SK-N-SH (cell line): ENCODE data around the gene SIX2. TPM values are rescaled to one million over a fixed set of nuclear protein-coding genes. Genes with fewer than 3 reads are reported as not detected.

ENCODE experiments used
- CTCF ChIA-PET: fragments of 300-600, 350-600 bp; formaldehyde crosslinking; extraction: SDS; loops from one replicate; lab custom pipeline; 2021; lab: Yijun Ruan, JAX
- POLR2A ChIA-PET: fragments of 350-600 bp; sonication (Branson Sonifier 250); formaldehyde crosslinking; extraction: SDS; loops from one replicate; lab custom pipeline; 2020; ENCODE audit warnings: antibody characterized with exemption, inconsistent platforms; lab: Yijun Ruan, JAX
- DNase-seq: peaks from one replicate; pipeline ENCODE4 v3.0.0; 2012
- H2AFZ ChIP-seq: fragments of 200-600 bp; sonication (generic); 2 replicates; pipeline ENCODE4 v1.8.1; 2016; ENCODE audit warnings: antibody characterized with exemption, mild to moderate bottlenecking, low read depth
- H3F3A ChIP-seq: fragments of 200-600 bp; sonication (generic); replicated peaks from 2 replicates; pipeline ENCODE3; 2016; ENCODE audit warnings: antibody characterized with exemption, mild to moderate bottlenecking; ENCODE audit not compliant: insufficient read depth
- H3K27ac ChIP-seq, 2 experiments: fragments of 200-500 bp in 1 of 2; fragments of 200-600 bp in 1 of 2; sonication (Bioruptor generic) in 1 of 2; sonication (generic), shearing (Covaris generic) in 1 of 2; 2 replicates each; pipeline versions ENCODE4 v1.5.1 to v1.6.1; 2014 to 2016; ENCODE audit warnings: low read depth in 2 of 2, inconsistent platforms in 1 of 2, low read length in 1 of 2, mild to moderate bottlenecking in 1 of 2, mixed read lengths in 1 of 2
- H3K27me3 ChIP-seq: fragments of 200-600 bp; sonication (generic), shearing (Covaris generic); 2 replicates; pipeline ENCODE4 v1.6.1; 2016; ENCODE audit warnings: mixed run types; ENCODE audit not compliant: insufficient read depth
- H3K36me3 ChIP-seq, 2 experiments: fragments of 200-500 bp in 1 of 2; fragments of 200-600 bp in 1 of 2; sonication (Bioruptor generic) in 1 of 2; sonication (generic) in 1 of 2; replicated peaks in 1 of 2; 2 replicates each; pipeline versions ENCODE3 to v1.5.1; 2014 to 2016; ENCODE audit warnings: low read length in 1 of 2, mild to moderate bottlenecking in 1 of 2; ENCODE audit not compliant: insufficient read depth in 2 of 2, control insufficient read depth in 1 of 2
- H3K4me1 ChIP-seq, 2 experiments: fragments of 200-500 bp in 1 of 2; fragments of 200-600 bp in 1 of 2; sonication (Bioruptor generic) in 1 of 2; sonication (generic), shearing (Covaris generic) in 1 of 2; 2 replicates each; pipeline versions ENCODE4 v1.5.1 to v1.6.1; 2014 to 2016; ENCODE audit warnings: low read depth in 1 of 2, low read length in 1 of 2, mixed run types in 1 of 2; ENCODE audit not compliant: insufficient read depth in 2 of 2, control insufficient read depth in 1 of 2
- H3K4me2 ChIP-seq: fragments of 200-600 bp; sonication (generic), shearing (Covaris generic); 2 replicates; pipeline ENCODE4 v1.6.1; 2017; ENCODE audit warnings: mixed run types
- H3K4me3 ChIP-seq, 2 experiments: fragments of 200-500 bp in 1 of 2; fragments of 200-600 bp in 1 of 2; sonication (Bioruptor generic) in 1 of 2; sonication (generic), shearing (Covaris generic) in 1 of 2; 2 replicates each; pipeline versions ENCODE4 v1.5.1 to v1.8.1; 2014 to 2016; ENCODE audit warnings: low read depth in 2 of 2, inconsistent platforms in 1 of 2, low read length in 1 of 2, mild to moderate bottlenecking in 1 of 2, mixed read lengths in 1 of 2, moderate library complexity in 1 of 2
- H3K79me2 ChIP-seq: fragments of 200-600 bp; sonication (generic); 2 replicates; pipeline ENCODE4 v1.8.1; 2017; ENCODE audit warnings: mild to moderate bottlenecking; ENCODE audit not compliant: insufficient read depth
- H3K9ac ChIP-seq: fragments of 200-600 bp; sonication (generic); 2 replicates; pipeline ENCODE4 v1.6.1; 2017; ENCODE audit warnings: mixed run types
- H3K9me2 ChIP-seq: fragments of 200-600 bp; sonication (generic); 2 replicates; pipeline ENCODE4 v1.6.1; 2017; ENCODE audit warnings: mixed run types
- H3K9me3 ChIP-seq: fragments of 200-600 bp; sonication (generic); 2 replicates; pipeline ENCODE4 v1.6.1; 2017; ENCODE audit warnings: mixed run types, mild to moderate bottlenecking, moderate library complexity
- H4K20me1 ChIP-seq: fragments of 200-600 bp; sonication (generic); 2 replicates; pipeline ENCODE4 v1.6.1; 2017; ENCODE audit warnings: mild to moderate bottlenecking, mixed run types; ENCODE audit not compliant: insufficient read depth
- EP300 ChIP-seq, 2 experiments: IDR thresholded peaks; 2 replicates each; pipeline versions ENCODE4 v1.4.0 to v1.6.1; 2012; ENCODE audit warnings: borderline replicate concordance in 1 of 2, low read depth in 1 of 2, low read length in 1 of 2
- FOXJ3 ChIP-seq: sonication (generic); formaldehyde crosslinking; IDR thresholded peaks from 2 replicates; pipeline ENCODE4 v1.5.1; 2020; ENCODE audit warnings: mild to moderate bottlenecking, missing genetic modification reagents
- GATA2 ChIP-seq: sonication (generic); formaldehyde crosslinking; IDR thresholded peaks from 2 replicates; pipeline ENCODE4 v1.5.0; 2020; ENCODE audit warnings: mild to moderate bottlenecking, missing genetic modification reagents
- MAX ChIP-seq: IDR thresholded peaks from 2 replicates; pipeline ENCODE4 v1.4.0; 2012; ENCODE audit warnings: low read depth
- MXI1 ChIP-seq: IDR thresholded peaks from 2 replicates; pipeline ENCODE4 v1.6.1; 2012; ENCODE audit warnings: mild to moderate bottlenecking, low read depth, low read length, improper control_type of control experiment
- NRF1 ChIP-seq: IDR thresholded peaks from 2 replicates; pipeline ENCODE4 v1.6.1; 2012; ENCODE audit warnings: low read depth, mild to moderate bottlenecking, low read length
- RAD21 ChIP-seq: IDR thresholded peaks from 2 replicates; pipeline ENCODE4 v1.6.1; 2012; ENCODE audit warnings: mild to moderate bottlenecking, low read length
- SIN3A ChIP-seq: IDR thresholded peaks from 2 replicates; pipeline ENCODE4 v1.6.1; 2012; ENCODE audit warnings: low read depth, mild to moderate bottlenecking, low read length, moderate library complexity, borderline replicate concordance
- TEAD4 ChIP-seq: IDR thresholded peaks from 2 replicates; pipeline ENCODE4 v1.4.0; 2012; ENCODE audit warnings: mild to moderate bottlenecking, borderline replicate concordance; ENCODE audit not compliant: insufficient read depth
- WGBS: methylation state at CpG from one replicate; pipeline ENCODE4 v1.1.6; 2017; ENCODE audit warnings: low lambda C conversion rate; 5-methylcytosine and 5-hydroxymethylcytosine counted together
- polyA plus RNA-seq, 3 experiments: library from polyadenylated mRNA; depleted of rRNA; stranded (reverse); fragments of >200 nt; gene quantifications; 2 replicates each; pipeline ENCODE4 v1.2.3, GENCODE V29; 2012
- TF ChIP-seq, protein P1 (sequence below): IDR thresholded peaks from 2 replicates; pipeline ENCODE4 v1.6.1; 2012; ENCODE audit warnings: mild to moderate bottlenecking, low read depth, low read length, moderate library complexity
- TF ChIP-seq, protein P2 (sequence below): fragments of 150-350 bp; IDR thresholded peaks from 2 replicates; pipeline ENCODE4 v1.6.1; 2016; ENCODE audit warnings: mild to moderate bottlenecking, low read depth, low read length

The SIX2 gene
- polyA plus RNA-seq, 1 of the 3 experiments (the other 2 are of a cell fraction): 0.76 TPM

GRCh38 chr2:45029215-45029614 lies 20.0 kb upstream of the SIX2 start:
- no peak overlapping the region for H3K4me3 ChIP-seq
- H3K9me3 ChIP-seq: no peaks in the 10 kb centered on the region
- no peaks in the 10 kb centered on the region for H3K79me2 ChIP-seq
- no peak overlapping the region for H3K4me2 ChIP-seq
- TF ChIP-seq NRF1: no peak
- TF ChIP-seq, protein P1, sequence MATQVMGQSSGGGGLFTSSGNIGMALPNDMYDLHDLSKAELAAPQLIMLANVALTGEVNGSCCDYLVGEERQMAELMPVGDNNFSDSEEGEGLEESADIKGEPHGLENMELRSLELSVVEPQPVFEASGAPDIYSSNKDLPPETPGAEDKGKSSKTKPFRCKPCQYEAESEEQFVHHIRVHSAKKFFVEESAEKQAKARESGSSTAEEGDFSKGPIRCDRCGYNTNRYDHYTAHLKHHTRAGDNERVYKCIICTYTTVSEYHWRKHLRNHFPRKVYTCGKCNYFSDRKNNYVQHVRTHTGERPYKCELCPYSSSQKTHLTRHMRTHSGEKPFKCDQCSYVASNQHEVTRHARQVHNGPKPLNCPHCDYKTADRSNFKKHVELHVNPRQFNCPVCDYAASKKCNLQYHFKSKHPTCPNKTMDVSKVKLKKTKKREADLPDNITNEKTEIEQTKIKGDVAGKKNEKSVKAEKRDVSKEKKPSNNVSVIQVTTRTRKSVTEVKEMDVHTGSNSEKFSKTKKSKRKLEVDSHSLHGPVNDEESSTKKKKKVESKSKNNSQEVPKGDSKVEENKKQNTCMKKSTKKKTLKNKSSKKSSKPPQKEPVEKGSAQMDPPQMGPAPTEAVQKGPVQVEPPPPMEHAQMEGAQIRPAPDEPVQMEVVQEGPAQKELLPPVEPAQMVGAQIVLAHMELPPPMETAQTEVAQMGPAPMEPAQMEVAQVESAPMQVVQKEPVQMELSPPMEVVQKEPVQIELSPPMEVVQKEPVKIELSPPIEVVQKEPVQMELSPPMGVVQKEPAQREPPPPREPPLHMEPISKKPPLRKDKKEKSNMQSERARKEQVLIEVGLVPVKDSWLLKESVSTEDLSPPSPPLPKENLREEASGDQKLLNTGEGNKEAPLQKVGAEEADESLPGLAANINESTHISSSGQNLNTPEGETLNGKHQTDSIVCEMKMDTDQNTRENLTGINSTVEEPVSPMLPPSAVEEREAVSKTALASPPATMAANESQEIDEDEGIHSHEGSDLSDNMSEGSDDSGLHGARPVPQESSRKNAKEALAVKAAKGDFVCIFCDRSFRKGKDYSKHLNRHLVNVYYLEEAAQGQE: no peak
- H3K4me1 ChIP-seq: no peaks in the 10 kb centered on the region; a peak in 1 of 4 replicates
- CTCF ChIA-PET: interaction anchor here (1.0 to 12.5 kb wide), 10 partner anchors 8 to 550 kb away, joined by 3 to 112 read pairs (median 4); partner anchors contain the start of gene SIX2
- WGBS: 78% methylated on average over 6 of the region's 6 CpGs
- POLR2A ChIA-PET: no interaction called here
- no peak overlapping the region for H3K27ac ChIP-seq
- no peaks in the 10 kb centered on the region for H3K27me3 ChIP-seq
- no peaks in the 10 kb centered on the region for H3K9me2 ChIP-seq
- H4K20me1 ChIP-seq: no peaks in the 10 kb centered on the region
- no peak for DNase-seq
- H2AFZ ChIP-seq: no peak overlapping the region
- no peaks in the 10 kb centered on the region for H3F3A ChIP-seq
- H3K36me3 ChIP-seq: no peaks in the 10 kb centered on the region
- no peak overlapping the region for H3K9ac ChIP-seq

DNA sequence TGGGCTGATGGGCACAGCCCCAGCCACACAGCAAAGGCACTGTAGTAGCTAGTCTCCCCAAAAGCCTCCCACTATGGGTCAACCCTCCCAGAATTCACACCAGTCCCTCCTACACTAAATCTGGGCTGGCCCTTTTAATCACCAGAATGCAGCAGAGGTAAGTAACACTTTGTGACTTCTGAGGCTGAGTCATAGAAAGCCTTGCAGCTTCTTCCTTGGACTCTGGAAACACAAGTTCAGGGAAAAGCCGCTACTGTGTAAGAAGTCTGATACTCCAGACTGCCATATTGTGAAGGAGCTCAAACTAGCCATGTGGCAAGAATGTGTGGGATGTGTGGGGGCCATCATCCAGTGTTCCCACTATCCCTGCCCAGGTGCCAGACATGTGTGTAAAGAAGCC lies 19.0 kb upstream of the SIX2 start:
- no peak for DNase-seq
- Histone ChIP-seq H3K27me3 (no peaks in the 10 kb centered on the region), H4K20me1 (no peaks in the 10 kb centered on the region), H3K27ac (no peak overlapping the region), H2AFZ (no peak overlapping the region)
- TF ChIP-seq GATA2 (CRISPR knock-in tag): no peak
- no peak for TF ChIP-seq FOXJ3 (CRISPR knock-in tag)
- no peak for TF ChIP-seq MAX
- TF ChIP-seq RAD21: no peak
- TF ChIP-seq, protein P2, sequence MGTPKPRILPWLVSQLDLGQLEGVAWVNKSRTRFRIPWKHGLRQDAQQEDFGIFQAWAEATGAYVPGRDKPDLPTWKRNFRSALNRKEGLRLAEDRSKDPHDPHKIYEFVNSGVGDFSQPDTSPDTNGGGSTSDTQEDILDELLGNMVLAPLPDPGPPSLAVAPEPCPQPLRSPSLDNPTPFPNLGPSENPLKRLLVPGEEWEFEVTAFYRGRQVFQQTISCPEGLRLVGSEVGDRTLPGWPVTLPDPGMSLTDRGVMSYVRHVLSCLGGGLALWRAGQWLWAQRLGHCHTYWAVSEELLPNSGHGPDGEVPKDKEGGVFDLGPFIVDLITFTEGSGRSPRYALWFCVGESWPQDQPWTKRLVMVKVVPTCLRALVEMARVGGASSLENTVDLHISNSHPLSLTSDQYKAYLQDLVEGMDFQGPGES: no peak
- no peak for TF ChIP-seq TEAD4
- TF ChIP-seq EP300 (IDR thresholded peaks at IDR 0.05; ENCODE audit: borderline replicate concordance in 1 of 2, low read depth in 1 of 2, low read length in 1 of 2): no peak
- TF ChIP-seq MXI1: no peak
- no peak for TF ChIP-seq SIN3A
- TF ChIP-seq, all 33 proteins: peak for 0
- CTCF ChIA-PET: interaction anchor here (1.0 to 12.5 kb wide), 8 partner anchors 16 to 549 kb away, joined by 3 to 112 read pairs (median 4); partner anchors contain the start of gene SIX2
- H3K9me2 ChIP-seq: no peaks in the 10 kb centered on the region
- 91% methylated on average over 1 of the region's 1 CpG for WGBS
- POLR2A ChIA-PET: no interaction called here
- no peaks in the 10 kb centered on the region for H3K9me3 ChIP-seq
- no peak overlapping the region for H3K4me3 ChIP-seq
- H3K4me2 ChIP-seq: no peak overlapping the region
- no peaks in the 10 kb centered on the region for H3F3A ChIP-seq
- H3K36me3 ChIP-seq: no peaks in the 10 kb centered on the region
- no peaks in the 10 kb centered on the region; a peak in 1 of 4 replicates for H3K4me1 ChIP-seq
- no peak overlapping the region for H3K9ac ChIP-seq
- H3K79me2 ChIP-seq: no peaks in the 10 kb centered on the region
